Measurements from ENCODE around the gene DNAJC12. TPM values are rescaled to one million over a fixed set of nuclear protein-coding genes. Genes with fewer than 3 reads are reported as not detected.

Gene DNAJC12
- total RNA-seq, 6 experiments from 2014 or later: 0.20 to 0.47 (median 0.33) TPM; not detected in 1

- no peaks in the 10 kb centered on the region for H3K9me3 Mint-ChIP-seq
- TF ChIP-seq CTCF (IDR thresholded peaks at IDR 0.05): no peak
- no peaks in the 10 kb centered on the region for H3K36me3 Mint-ChIP-seq (ENCODE audit: low read depth)
- no peak overlapping the region for H3K4me3 Mint-ChIP-seq
- no peak overlapping the region for H3K27ac Mint-ChIP-seq
- no peaks in the 10 kb centered on the region for H3K4me1 Mint-ChIP-seq (ENCODE audit: low read depth)
- DNase-seq: no peak
- H3K27me3 Mint-ChIP-seq (ENCODE audit: insufficient read depth): peaks cover 7% of the 10 kb centered on the region
These were observed 37.6 kb upstream of the DNAJC12 start for GRCh38 chr10:67875340-67876238.

- no peaks in the 10 kb centered on the region for H3K36me3 Mint-ChIP-seq (ENCODE audit: low read depth)
- no peak for TF ChIP-seq CTCF (IDR thresholded peaks at IDR 0.05)
- DNase-seq: no peak
- H3K4me1 Mint-ChIP-seq (ENCODE audit: low read depth): no peaks in the 10 kb centered on the region
- no peaks in the 10 kb centered on the region for H3K9me3 Mint-ChIP-seq
- H3K27me3 Mint-ChIP-seq (ENCODE audit: insufficient read depth): peaks cover 4% of the 10 kb centered on the region
- no peak overlapping the region for H3K4me3 Mint-ChIP-seq
- no peak overlapping the region for H3K27ac Mint-ChIP-seq
These were observed 32.0 kb upstream of the DNAJC12 start for GRCh38 chr10:67869996-67870395.

GRCh38 chr10:67868132-67868531 is 30.1 kb upstream of the DNAJC12 start:
- DNase-seq: no peak
- no peak overlapping the region for H3K4me3 Mint-ChIP-seq
- no peaks in the 10 kb centered on the region for H3K27me3 Mint-ChIP-seq (ENCODE audit: insufficient read depth)
- TF ChIP-seq CTCF (IDR thresholded peaks at IDR 0.05): no peak
- no peaks in the 10 kb centered on the region for H3K4me1 Mint-ChIP-seq (ENCODE audit: low read depth)
- H3K9me3 Mint-ChIP-seq: no peaks in the 10 kb centered on the region
- H3K36me3 Mint-ChIP-seq (ENCODE audit: low read depth): no peaks in the 10 kb centered on the region
- no peak overlapping the region for H3K27ac Mint-ChIP-seq

- DNase-seq: no peak
- H3K27ac Mint-ChIP-seq: no peak overlapping the region
- no peaks in the 10 kb centered on the region for H3K27me3 Mint-ChIP-seq (ENCODE audit: insufficient read depth)
These were observed 26.8 kb upstream of the DNAJC12 start for GRCh38 chr10:67864607-67865371.

GRCh38 chr10:67863094-67863493 is 25.1 kb upstream of the DNAJC12 start:
- Mint-ChIP-seq H3K27me3 (ENCODE audit: insufficient read depth) (no peaks in the 10 kb centered on the region), H3K4me1 (ENCODE audit: low read depth) (no peaks in the 10 kb centered on the region), H3K36me3 (ENCODE audit: low read depth) (no peaks in the 10 kb centered on the region)

More at GRCh38 chr10:67864607-67865371, 26.8 kb upstream of the DNAJC12 start:
- no peaks in the 10 kb centered on the region for H3K4me1 Mint-ChIP-seq (ENCODE audit: low read depth)
- no peak for TF ChIP-seq CTCF (IDR thresholded peaks at IDR 0.05)
- H3K9me3 Mint-ChIP-seq: no peaks in the 10 kb centered on the region
- H3K36me3 Mint-ChIP-seq (ENCODE audit: low read depth): no peaks in the 10 kb centered on the region
- no peak overlapping the region for H3K4me3 Mint-ChIP-seq

More at GRCh38 chr10:67863094-67863493, 25.1 kb upstream of the DNAJC12 start:
- no peak for TF ChIP-seq CTCF (IDR thresholded peaks at IDR 0.05)
- DNase-seq: no peak
- Mint-ChIP-seq H3K9me3 (no peaks in the 10 kb centered on the region), H3K4me3 (no peak overlapping the region), H3K27ac (no peak overlapping the region)
